Stimulated activated naive CD8-positive, alpha-beta T cell treated with anti-CD3 and anti-CD28 coated beads, Interleukin-15, amount 100 ng/mL, for 72 hours (primary cell): Measurements from ENCODE around the gene MARF1.
A peak's percentile ranks its signal among the peaks of the same experiment; 100 is the strongest.
"Not testable (repeated sequence)": the region's sequence is repeated elsewhere in the genome, so short reads cannot be mapped to it uniquely, and the experiment has no call there.

Experiments used
- ATAC-seq: fragments of 150-1000 bp; cut with Tn5 transposase; 2 replicates; pipeline ENCODE4 v1.10.0; 2021; ENCODE audit warnings: mild to moderate bottlenecking, moderate library complexity
- DNase-seq, 2 donors: peaks; one replicate each; pipeline ENCODE4 v3.0.0; 2021 to 2022
- H3K27ac Mint-ChIP-seq, 2 donors: one replicate each; pipeline ENCODE4 v1.8.0; 2022; ENCODE audit warnings: mild to moderate bottlenecking in 2 of 2, mixed read lengths in 2 of 2, moderate library complexity in 2 of 2
- H3K27me3 Mint-ChIP-seq: one replicate; pipeline ENCODE4 v1.8.0; 2022; ENCODE audit warnings: mixed read lengths
- H3K4me1 Mint-ChIP-seq: one replicate; pipeline ENCODE4 v1.8.0; 2022; ENCODE audit warnings: mild to moderate bottlenecking, mixed read lengths
- H3K4me3 Mint-ChIP-seq, 2 donors: one replicate each; pipeline ENCODE4 v1.8.0; 2022; ENCODE audit warnings: mild to moderate bottlenecking in 2 of 2, mixed read lengths in 2 of 2, moderate library complexity in 1 of 2
- H3K9me3 Mint-ChIP-seq, 2 donors: one replicate each; pipeline ENCODE4 v1.8.0; 2022; ENCODE audit warnings: mixed read lengths in 2 of 2

The MARF1 gene

GRCh38 chr16:15616475-15617165 is 26.3 kb downstream of the MARF1 start:
- H3K27me3 Mint-ChIP-seq, result no peaks in the 10 kb centered on the region
- ATAC-seq (no peak), DNase-seq (no peak)
- H3K9me3 Mint-ChIP-seq, result no peaks in the 10 kb centered on the region
- no peak overlapping the region for H3K4me3 Mint-ChIP-seq
- no peaks in the 10 kb centered on the region for H3K4me1 Mint-ChIP-seq
- H3K27ac Mint-ChIP-seq, result no peak overlapping the region

- no peaks in the 10 kb centered on the region for H3K27me3 Mint-ChIP-seq
- ATAC-seq, result no peak
- no peak overlapping the region for H3K27ac Mint-ChIP-seq
- no peaks in the 10 kb centered on the region for H3K9me3 Mint-ChIP-seq
- H3K4me3 Mint-ChIP-seq, result no peak overlapping the region
- DNase-seq, result no peak
- no peaks in the 10 kb centered on the region for H3K4me1 Mint-ChIP-seq
These were observed 26.9 kb downstream of the MARF1 start for GRCh38 chr16:15616012-15616411.

GRCh38 chr16:15613676-15614075 is 29.3 kb downstream of the MARF1 start:
- H3K27ac Mint-ChIP-seq, result peak overlapping the region in 1 of 2 donors; percentile 90
- no peak for DNase-seq

DNA sequence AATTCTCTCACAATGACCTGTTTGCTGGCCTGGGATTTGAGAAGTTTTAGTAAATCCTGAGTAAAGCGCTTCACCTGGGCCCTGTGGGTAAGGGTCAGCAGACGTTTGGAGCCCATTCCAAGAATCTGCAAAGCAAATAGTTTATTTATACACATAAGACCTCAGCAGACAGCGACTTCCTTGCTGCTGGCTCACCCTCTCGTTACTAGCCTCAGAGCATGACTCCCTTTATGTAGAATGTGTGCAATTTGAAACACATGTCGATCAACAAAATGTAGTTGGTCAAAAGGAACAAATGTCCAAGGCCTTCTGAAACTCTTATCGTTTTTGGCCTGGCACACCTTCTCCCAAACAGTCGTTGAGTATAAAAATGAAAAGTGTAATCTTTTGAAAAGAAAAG is 31.3 kb downstream of the MARF1 start:
- ATAC-seq (no peak), DNase-seq (no peak)
- Mint-ChIP-seq H3K27ac (no peak overlapping the region), H3K27me3 (no peaks in the 10 kb centered on the region), H3K9me3 (no peaks in the 10 kb centered on the region), H3K4me1 (peaks cover 4% of the 10 kb centered on the region), H3K4me3 (no peak overlapping the region)

More at GRCh38 chr16:15613676-15614075, 29.3 kb downstream of the MARF1 start:
- no peaks in the 10 kb centered on the region for H3K4me1 Mint-ChIP-seq
- no peaks in the 10 kb centered on the region for H3K9me3 Mint-ChIP-seq
- H3K4me3 Mint-ChIP-seq, result no peak overlapping the region
- ATAC-seq, result no peak
- H3K27me3 Mint-ChIP-seq, result no peaks in the 10 kb centered on the region

GRCh38 chr16:15610369-15610871 is 32.5 kb downstream of the MARF1 start:
- no peak overlapping the region for H3K4me3 Mint-ChIP-seq
- ATAC-seq (no peak), DNase-seq (no peak)
- no peaks in the 10 kb centered on the region for H3K27me3 Mint-ChIP-seq
- H3K9me3 Mint-ChIP-seq, result no peaks in the 10 kb centered on the region
- H3K27ac Mint-ChIP-seq, result no peak overlapping the region
- peaks cover 12% of the 10 kb centered on the region for H3K4me1 Mint-ChIP-seq

GRCh38 chr16:15609286-15609649 is 33.7 kb downstream of the MARF1 start:
- DNase-seq, result no peak
- peaks cover 12% of the 10 kb centered on the region for H3K4me1 Mint-ChIP-seq
- no peak overlapping the region for H3K4me3 Mint-ChIP-seq
- H3K9me3 Mint-ChIP-seq, result no peaks in the 10 kb centered on the region
- no peak for ATAC-seq
- peak overlapping the region in 1 of 2 donors; percentile 50 for H3K27ac Mint-ChIP-seq
- no peaks in the 10 kb centered on the region for H3K27me3 Mint-ChIP-seq

GRCh38 chr16:15608398-15609285 is 34.3 kb downstream of the MARF1 start:
- DNase-seq, result no peak
- Mint-ChIP-seq H3K4me3 (no peak overlapping the region), H3K27ac (peak overlapping the region in 1 of 2 donors; percentile 12), H3K27me3 (no peaks in the 10 kb centered on the region), H3K4me1 (peaks cover 12% of the 10 kb centered on the region), H3K9me3 (no peaks in the 10 kb centered on the region)
- no peak for ATAC-seq

- Mint-ChIP-seq H3K27ac (peak overlapping the region; percentile 12 to 28), H3K27me3 (no peaks in the 10 kb centered on the region)
- ATAC-seq, result no peak
These were observed 35.1 kb downstream of the MARF1 start for GRCh38 chr16:15607700-15608396.

DNA sequence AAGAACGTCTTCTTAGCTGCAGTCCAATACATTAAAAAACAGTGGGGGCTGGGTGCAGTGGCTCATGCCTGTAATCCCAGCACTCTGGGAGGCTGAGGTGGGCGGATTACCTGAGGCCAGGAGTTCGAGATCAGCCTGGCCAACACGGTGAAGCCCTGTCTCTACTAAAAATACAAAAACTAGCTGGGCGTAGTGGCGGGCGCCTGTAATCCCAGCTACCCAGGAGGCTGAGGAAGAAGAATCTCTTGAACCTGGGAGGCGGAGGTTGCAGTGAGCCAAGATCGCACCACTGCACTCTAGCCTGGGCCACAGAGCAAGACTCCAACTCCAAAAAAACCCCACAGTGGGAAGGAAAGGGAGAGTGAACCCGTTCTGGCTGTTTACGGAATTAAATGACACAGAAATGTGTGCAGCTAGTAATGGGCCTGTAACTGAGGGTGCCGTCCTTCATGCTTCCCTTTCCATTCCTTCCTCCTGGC is 35.7 kb downstream of the MARF1 start:
- H3K9me3 Mint-ChIP-seq, DNase-seq, ATAC-seq, H3K27me3 Mint-ChIP-seq, H3K4me3 Mint-ChIP-seq: not testable (repeated sequence)
- H3K4me1 Mint-ChIP-seq, result peaks cover 12% of the 10 kb centered on the region
- H3K27ac Mint-ChIP-seq, result peak overlapping the region; percentile 67 to 79

More at GRCh38 chr16:15607700-15608396, 35.1 kb downstream of the MARF1 start:
- no peak for DNase-seq
- no peak overlapping the region for H3K4me3 Mint-ChIP-seq
- no peaks in the 10 kb centered on the region for H3K9me3 Mint-ChIP-seq
- peaks cover 12% of the 10 kb centered on the region for H3K4me1 Mint-ChIP-seq

DNA sequence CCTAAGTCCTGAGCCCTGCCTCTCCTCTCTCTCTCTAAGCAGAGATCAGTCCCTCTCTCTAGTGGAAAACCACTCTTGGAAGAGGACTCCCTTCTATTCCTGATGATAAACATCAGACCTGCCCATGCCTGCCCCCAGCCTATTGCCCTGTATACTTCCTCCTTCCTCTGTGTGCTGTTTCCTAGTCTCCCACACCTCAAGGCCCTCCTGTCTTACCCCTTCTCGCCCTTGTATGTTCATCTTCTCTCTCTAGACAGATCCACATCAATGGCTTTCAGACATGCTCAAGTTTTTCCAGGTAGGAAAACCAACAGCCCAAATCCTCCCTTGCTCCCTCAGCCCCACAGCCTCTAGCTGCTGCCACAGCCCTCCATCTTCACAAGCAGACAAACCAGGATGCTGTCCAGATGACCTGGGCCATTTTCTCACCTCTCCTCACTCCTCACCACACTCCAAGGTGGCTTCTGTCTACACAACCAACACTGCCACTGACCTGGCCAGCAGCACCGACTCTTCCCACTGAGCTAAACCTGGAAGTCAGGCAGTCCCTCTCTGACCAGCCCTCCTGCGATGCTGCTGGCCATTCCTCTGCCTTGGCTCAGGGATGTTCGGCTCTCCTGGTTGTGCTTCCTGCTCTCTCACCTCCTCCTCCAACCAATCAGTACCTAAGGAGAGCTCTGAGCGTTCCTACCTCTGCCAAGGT is 36.3 kb downstream of the MARF1 start:
- DNase-seq (no peak), ATAC-seq (no peak)
- no peaks in the 10 kb centered on the region for H3K9me3 Mint-ChIP-seq
- no peak overlapping the region for H3K4me3 Mint-ChIP-seq
- no peaks in the 10 kb centered on the region for H3K27me3 Mint-ChIP-seq
- H3K4me1 Mint-ChIP-seq, result peaks cover 12% of the 10 kb centered on the region
- H3K27ac Mint-ChIP-seq, result peak overlapping the region; percentile 67 to 79

DNA sequence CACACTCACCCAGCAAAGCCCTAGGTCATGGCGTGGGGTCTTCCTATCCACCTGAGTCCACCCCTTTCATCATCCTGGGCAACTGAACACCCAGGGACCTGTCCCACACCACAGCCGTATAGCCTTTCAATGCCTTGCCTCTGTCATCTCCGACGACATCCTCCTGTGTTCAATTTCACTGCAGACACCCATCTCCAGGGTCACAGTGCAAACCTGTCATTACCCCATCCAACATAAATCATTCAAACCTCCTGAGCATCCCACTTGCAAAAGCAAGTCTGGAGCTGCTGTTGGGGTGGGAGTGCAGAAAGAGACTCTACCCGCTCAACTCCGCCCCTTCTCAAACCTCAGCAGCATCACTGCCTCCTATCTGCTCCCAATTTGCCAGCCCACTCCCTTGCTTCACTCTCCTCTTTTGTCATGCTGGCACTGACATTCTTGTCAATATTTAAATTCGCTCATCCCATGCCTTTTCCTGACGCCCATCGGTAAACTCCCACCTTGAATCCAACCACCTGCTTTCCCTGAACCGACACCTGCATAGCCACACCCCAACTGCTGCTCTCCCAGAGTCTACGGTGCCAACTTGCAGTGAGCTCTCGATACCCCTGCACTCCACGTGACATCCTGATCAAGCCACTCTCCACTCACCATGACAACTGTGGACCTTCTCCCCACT is 37.0 kb downstream of the MARF1 start:
- no peaks in the 10 kb centered on the region for H3K27me3 Mint-ChIP-seq
- peaks cover 12% of the 10 kb centered on the region for H3K4me1 Mint-ChIP-seq
- no peak for DNase-seq
- H3K9me3 Mint-ChIP-seq, result no peaks in the 10 kb centered on the region
- ATAC-seq, result no peak
- H3K4me3 Mint-ChIP-seq, result no peak overlapping the region
- H3K27ac Mint-ChIP-seq, result peak overlapping the region; percentile 66 to 67

DNA sequence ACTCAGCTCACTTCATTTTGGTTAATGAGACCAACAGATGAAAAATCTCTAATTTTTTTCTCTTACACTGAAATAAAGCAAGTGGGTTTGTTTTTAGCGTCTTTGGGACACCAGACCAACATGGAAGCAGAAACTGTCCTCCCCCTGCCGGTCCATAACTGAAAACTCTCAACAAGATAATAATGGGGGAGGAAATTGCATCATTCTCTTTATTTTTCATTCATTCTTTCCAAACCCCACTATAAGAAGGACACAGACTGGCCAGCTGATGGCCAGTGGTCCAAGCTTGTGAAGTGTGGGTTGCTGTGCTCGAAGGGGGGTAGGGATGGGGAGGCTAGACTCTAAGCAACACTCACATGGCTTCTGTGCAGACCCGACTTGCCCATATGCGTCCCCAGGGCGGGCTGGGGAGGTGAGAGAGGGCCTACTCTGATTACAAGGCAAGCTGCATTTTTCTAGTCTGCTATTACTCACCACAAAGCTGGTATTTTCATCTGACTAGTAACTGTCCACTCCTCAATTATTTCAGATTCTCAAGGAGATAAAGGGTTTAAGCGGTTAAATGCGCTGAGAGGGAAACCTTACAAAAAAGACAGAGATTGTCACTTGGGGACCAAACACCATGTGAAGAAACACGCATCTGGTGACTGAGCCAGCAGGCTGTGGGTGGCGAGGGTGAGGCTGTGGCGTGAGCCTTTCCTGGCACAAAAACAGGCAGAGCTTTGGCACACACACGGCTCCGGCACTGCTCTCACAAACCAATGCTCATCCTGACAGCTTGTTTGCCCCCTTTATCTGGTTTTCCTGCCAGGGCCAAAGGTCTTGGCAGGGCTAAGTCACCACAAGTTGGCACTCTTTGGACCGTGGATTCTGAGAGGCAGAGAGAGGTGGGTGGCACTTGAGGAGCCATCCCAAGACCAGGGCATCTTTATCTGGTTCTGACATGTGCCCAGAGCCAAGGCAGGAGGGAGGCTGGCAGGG is 38.2 kb downstream of the MARF1 start:
- H3K4me1 Mint-ChIP-seq, result peaks cover 20% of the 10 kb centered on the region
- H3K9me3 Mint-ChIP-seq, result no peaks in the 10 kb centered on the region
- DNase-seq (no peak), ATAC-seq (no peak)
- no peak overlapping the region for H3K4me3 Mint-ChIP-seq
- H3K27ac Mint-ChIP-seq, result peak overlapping the region; percentile 63 to 66
- no peaks in the 10 kb centered on the region for H3K27me3 Mint-ChIP-seq

GRCh38 chr16:15602285-15603044 is 40.5 kb downstream of the MARF1 start:
- no peaks in the 10 kb centered on the region for H3K9me3 Mint-ChIP-seq
- no peaks in the 10 kb centered on the region for H3K27me3 Mint-ChIP-seq
- no peak overlapping the region for H3K27ac Mint-ChIP-seq
- DNase-seq, result no peak
- no peak overlapping the region for H3K4me3 Mint-ChIP-seq
- peaks cover 38% of the 10 kb centered on the region for H3K4me1 Mint-ChIP-seq
- no peak for ATAC-seq
